DND-41 (cell line): Measurements from ENCODE around the gene IGSF10.

Experiments
- EZH2 ChIP-seq: IDR thresholded peaks from 3 replicates; pipeline ENCODE4 v1.6.1; 2012; ENCODE audit warnings: borderline replicate concordance, low read depth, mild to moderate bottlenecking, moderate library complexity, low read length, inconsistent platforms; ENCODE audit not compliant: severe bottlenecking
- TF ChIP-seq, protein P1 (sequence below): IDR thresholded peaks from 2 replicates; pipeline ENCODE4 v1.5.1; 2012; ENCODE audit warnings: borderline replicate concordance, low read length, moderate library complexity, mild to moderate bottlenecking; ENCODE audit not compliant: poor library complexity, severe bottlenecking; ENCODE audit errors: extremely low read depth

DNA sequence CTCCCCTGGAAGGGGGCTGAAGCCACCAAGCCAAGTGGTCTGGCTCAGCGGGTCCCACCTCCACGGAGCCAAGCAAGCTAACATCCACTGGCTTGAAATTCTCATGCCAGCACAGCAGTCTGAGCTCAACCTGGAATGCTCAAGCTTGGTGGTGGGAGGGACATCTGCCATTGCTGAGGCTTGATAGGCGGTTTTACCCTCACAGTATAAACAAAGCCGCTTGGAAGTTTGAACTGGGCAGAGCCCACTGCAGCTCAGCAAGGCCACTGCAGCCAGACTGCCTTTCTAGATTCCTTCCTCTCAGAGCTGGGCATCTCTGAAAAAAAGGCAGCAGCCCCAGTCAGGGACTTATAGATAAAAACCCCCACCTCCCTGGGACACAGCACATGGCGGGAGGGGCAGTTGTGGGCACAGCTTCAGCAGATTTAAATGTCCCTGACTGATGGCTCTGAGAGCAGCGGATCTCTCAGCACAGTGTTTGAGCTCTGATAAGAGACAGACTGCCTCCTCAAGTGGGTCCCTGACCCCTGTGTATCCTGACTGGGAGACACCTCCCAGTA, 23.2 kb upstream of the IGSF10 start:
- TF ChIP-seq, protein P1, sequence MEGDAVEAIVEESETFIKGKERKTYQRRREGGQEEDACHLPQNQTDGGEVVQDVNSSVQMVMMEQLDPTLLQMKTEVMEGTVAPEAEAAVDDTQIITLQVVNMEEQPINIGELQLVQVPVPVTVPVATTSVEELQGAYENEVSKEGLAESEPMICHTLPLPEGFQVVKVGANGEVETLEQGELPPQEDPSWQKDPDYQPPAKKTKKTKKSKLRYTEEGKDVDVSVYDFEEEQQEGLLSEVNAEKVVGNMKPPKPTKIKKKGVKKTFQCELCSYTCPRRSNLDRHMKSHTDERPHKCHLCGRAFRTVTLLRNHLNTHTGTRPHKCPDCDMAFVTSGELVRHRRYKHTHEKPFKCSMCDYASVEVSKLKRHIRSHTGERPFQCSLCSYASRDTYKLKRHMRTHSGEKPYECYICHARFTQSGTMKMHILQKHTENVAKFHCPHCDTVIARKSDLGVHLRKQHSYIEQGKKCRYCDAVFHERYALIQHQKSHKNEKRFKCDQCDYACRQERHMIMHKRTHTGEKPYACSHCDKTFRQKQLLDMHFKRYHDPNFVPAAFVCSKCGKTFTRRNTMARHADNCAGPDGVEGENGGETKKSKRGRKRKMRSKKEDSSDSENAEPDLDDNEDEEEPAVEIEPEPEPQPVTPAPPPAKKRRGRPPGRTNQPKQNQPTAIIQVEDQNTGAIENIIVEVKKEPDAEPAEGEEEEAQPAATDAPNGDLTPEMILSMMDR: no peak
- TF ChIP-seq EZH2: no peak
